Activated effector memory CD4-positive, alpha-beta T cell treated with Interleukin-2 at 50 U/mL for 16 hours (primary cell): ENCODE data around the gene CD34.

Source experiments
- DNase-seq: peaks from one replicate; pipeline ENCODE4 v3.0.0-alpha.2; 2020

The CD34 gene

GRCh38 chr1:207871117-207871649 is 39.7 kb downstream of the CD34 start:
- no peak for DNase-seq

- DNase-seq = no peak
Measured at GRCh38 chr1:207870306-207871031, 40.5 kb downstream of the CD34 start.

GRCh38 chr1:207869859-207870258 is 41.1 kb downstream of the CD34 start:
- DNase-seq = no peak

GRCh38 chr1:207868774-207869721 is 41.9 kb downstream of the CD34 start:
- peak; percentile 67 for DNase-seq

- DNase-seq = peak; percentile 13
Measured at GRCh38 chr1:207868251-207868773, 42.6 kb downstream of the CD34 start.

- DNase-seq = peak; percentile 16
Measured at GRCh38 chr1:207867136-207868109, 43.5 kb downstream of the CD34 start.

GRCh38 chr1:207866471-207867135 is 44.3 kb downstream of the CD34 start:
- no peak for DNase-seq

- peak; percentile 31 for DNase-seq
Measured at GRCh38 chr1:207863893-207864535, 46.9 kb downstream of the CD34 start.

DNA sequence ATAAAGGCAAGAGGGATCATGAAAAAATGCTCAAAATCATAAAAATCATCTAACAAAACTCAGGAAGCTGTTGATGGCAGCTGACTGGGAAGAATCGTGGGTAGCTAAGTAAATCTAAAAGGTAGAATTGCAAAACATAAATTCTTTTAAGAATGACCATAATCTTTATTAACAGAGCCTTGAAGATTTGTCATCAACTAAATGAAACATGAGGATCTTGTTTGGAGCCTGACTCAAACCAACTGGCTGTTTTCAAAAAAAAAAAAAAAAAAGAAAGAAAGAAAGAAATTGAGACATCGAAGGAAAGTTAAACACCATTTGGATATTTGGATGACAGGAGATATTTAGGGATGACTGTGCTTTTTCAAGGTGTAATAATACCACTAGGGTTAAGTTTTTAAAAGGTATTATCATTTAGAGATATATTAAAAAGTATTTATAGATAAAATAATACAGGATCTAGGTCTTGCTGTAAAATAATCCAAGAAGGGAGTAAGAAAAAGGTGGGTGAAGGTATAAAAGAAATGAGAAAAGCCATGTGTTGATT is 48.6 kb downstream of the CD34 start:
- no peak for DNase-seq

- DNase-seq = peak; percentile 30
Measured at GRCh38 chr1:207861442-207862177, 49.3 kb downstream of the CD34 start.

- DNase-seq = no peak
Measured at GRCh38 chr1:207860531-207860930, 50.4 kb downstream of the CD34 start.

GRCh38 chr1:207858806-207859205 is 52.1 kb downstream of the CD34 start:
- no peak for DNase-seq

- DNase-seq = no peak
Measured at GRCh38 chr1:207858281-207858680, 52.6 kb downstream of the CD34 start.

GRCh38 chr1:207857447-207857846 is 53.5 kb downstream of the CD34 start:
- no peak for DNase-seq

- no peak for DNase-seq
Measured at GRCh38 chr1:207856276-207857023, 54.5 kb downstream of the CD34 start.

DNA sequence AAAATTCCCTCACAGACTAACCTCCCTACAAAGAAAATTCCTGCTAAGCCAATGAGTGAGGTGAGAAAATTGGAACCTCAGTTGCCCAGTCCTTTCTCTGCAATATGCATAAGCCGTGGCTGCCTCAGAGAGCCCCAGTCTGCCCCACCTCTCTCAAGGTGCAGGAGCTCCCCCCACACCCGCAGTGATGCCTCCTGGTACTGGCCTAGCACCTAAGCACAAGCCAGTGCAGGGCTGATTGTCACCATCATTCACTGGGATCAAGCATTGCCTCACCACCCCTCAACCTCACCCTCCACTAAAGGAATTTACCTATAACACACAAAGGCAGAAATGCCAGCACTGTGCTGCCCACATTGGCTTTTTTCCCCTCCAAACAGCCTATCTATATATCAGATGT is 56.9 kb downstream of the CD34 start:
- DNase-seq = no peak

DNA sequence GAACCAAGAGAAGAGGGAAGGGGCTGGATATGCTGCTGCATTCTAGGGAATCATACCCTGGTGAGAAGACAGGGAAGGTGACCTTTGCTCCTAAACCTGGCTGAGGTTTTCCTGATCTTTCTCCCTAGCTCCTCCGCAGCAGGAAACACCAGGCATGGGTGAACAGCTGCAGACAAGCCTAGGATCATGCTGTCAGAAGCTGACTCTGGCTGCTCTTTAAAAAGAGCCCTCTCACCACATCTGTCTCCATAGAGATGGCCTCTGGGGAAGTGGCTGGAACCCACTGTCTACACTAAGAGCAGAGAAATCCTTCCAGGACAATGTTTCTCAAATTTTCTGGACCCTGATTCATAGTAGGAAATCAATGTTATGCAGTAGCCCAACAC is 57.6 kb downstream of the CD34 start:
- no peak for DNase-seq

DNA sequence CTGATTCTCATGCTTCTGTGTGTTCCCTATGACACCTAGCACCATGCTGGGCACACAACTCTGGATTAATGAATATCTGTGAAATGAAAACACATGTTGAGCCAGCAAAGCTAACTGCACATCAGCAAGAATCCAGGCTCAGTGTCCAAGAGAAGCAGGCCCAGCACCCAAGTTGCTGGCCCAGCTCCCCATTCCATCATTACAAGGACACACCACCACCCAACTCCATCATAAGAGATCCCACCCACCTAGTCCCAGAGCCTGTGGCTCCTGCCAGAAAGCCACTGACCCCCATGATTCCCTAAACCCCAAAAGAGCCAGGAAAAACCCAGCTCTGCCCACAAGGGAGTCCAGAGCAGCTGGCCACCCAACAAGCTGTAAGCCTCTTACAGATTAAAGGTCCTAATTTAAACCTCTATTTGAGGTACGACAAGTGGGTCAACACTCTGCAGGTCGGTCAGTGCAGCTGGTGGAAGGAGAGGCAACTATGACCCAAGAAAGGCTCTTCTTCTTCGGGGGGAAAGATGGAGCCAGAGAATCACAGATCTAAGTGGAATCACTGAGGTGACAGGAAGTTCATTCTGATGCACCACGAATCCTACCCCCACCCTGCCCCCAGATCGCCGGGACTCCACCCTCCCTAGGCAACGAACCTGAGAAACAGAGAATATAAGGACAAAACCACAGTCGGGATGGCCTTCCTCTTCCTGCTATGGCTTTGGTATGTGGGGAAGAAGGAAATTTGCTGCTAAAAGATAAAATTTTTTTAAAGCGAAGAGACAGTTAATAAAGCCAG is 58.2 kb downstream of the CD34 start:
- no peak for DNase-seq

- no peak for DNase-seq
Measured at GRCh38 chr1:207851696-207852095, 59.2 kb downstream of the CD34 start.
